NCI-H2196 treated with DMSO at 0.1 percent for 48 hours (cell line): ENCODE results near the gene DDX10.

Experiments used
- DNase-seq: peaks from one replicate; lab custom pipeline; 2025; ENCODE audit not compliant: unreplicated experiment; lab: John Stamatoyannopoulos, UW

Gene DDX10

GRCh38 chr11:108865406-108865805, 200.5 kb downstream of the DDX10 start:
- DNase-seq = no peak

- DNase-seq = no peak
Observed at GRCh38 chr11:108866781-108867180, 201.9 kb downstream of the DDX10 start.

- no peak for DNase-seq
Observed at GRCh38 chr11:108870373-108871020, 205.6 kb downstream of the DDX10 start.

GRCh38 chr11:108871152-108871551, 206.3 kb downstream of the DDX10 start:
- no peak for DNase-seq

- no peak for DNase-seq
Observed at GRCh38 chr11:108871867-108872266, 207.0 kb downstream of the DDX10 start.

- DNase-seq = no peak
Observed at GRCh38 chr11:108872781-108873291, 208.0 kb downstream of the DDX10 start.

GRCh38 chr11:108873310-108873709, 208.4 kb downstream of the DDX10 start:
- no peak for DNase-seq

GRCh38 chr11:108873941-108874340, 209.1 kb downstream of the DDX10 start:
- no peak for DNase-seq

- no peak for DNase-seq
Observed at GRCh38 chr11:108875134-108875533, 210.3 kb downstream of the DDX10 start.

GRCh38 chr11:108877178-108877577, 212.3 kb downstream of the DDX10 start:
- no peak for DNase-seq

GRCh38 chr11:108880510-108880909, 215.6 kb downstream of the DDX10 start:
- no peak for DNase-seq

GRCh38 chr11:108881131-108881530, 216.3 kb downstream of the DDX10 start:
- no peak for DNase-seq

GRCh38 chr11:108882211-108882831, 217.5 kb downstream of the DDX10 start:
- DNase-seq = no peak

GRCh38 chr11:108886005-108886659, 221.3 kb downstream of the DDX10 start:
- no peak for DNase-seq

- DNase-seq = no peak
Observed at GRCh38 chr11:108886660-108887009, 221.8 kb downstream of the DDX10 start.

GRCh38 chr11:108887436-108888238, 222.8 kb downstream of the DDX10 start:
- DNase-seq = no peak

GRCh38 chr11:108890482-108891105, 225.7 kb downstream of the DDX10 start:
- no peak for DNase-seq

- no peak for DNase-seq
Observed at GRCh38 chr11:108891143-108891542, 226.3 kb downstream of the DDX10 start.

- no peak for DNase-seq
Observed at GRCh38 chr11:108891909-108892511, 227.1 kb downstream of the DDX10 start.
